GM20000 (cell line): ENCODE measurements around the gene PMPCA.

Experiments
- DNase-seq: peaks from one replicate; pipeline ENCODE4 v3.0.0; 2012; ENCODE audit warnings: low spot score
- TF ChIP-seq, protein P1 (sequence below): IDR thresholded peaks from 2 replicates; pipeline ENCODE4 v1.5.1; 2012; ENCODE audit warnings: mild to moderate bottlenecking, control low read depth; ENCODE audit errors: extremely low read depth, missing control alignments

PMPCA gene

DNA sequence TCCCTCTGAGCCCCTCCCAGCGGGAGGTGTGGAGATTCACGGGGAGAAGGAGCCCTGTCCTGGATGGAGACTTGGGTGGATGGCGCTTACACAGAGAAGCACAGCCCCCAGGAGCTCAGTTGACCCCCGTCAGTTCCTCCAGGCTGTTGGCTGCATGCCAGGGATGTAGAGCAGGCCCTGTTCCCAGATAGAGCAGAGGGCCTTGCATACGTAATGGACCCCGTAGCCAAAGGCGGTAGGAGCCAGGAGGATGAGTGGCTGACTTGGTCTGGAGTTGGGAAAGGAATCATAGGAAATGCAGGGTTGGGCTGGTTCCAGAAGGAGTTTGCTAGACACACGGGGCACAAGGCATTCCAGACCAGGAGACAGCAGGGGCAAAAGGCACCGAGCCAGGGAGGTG is 2.5 kb downstream of the PMPCA start:
- DNase-seq = no peak
- TF ChIP-seq, protein P1, sequence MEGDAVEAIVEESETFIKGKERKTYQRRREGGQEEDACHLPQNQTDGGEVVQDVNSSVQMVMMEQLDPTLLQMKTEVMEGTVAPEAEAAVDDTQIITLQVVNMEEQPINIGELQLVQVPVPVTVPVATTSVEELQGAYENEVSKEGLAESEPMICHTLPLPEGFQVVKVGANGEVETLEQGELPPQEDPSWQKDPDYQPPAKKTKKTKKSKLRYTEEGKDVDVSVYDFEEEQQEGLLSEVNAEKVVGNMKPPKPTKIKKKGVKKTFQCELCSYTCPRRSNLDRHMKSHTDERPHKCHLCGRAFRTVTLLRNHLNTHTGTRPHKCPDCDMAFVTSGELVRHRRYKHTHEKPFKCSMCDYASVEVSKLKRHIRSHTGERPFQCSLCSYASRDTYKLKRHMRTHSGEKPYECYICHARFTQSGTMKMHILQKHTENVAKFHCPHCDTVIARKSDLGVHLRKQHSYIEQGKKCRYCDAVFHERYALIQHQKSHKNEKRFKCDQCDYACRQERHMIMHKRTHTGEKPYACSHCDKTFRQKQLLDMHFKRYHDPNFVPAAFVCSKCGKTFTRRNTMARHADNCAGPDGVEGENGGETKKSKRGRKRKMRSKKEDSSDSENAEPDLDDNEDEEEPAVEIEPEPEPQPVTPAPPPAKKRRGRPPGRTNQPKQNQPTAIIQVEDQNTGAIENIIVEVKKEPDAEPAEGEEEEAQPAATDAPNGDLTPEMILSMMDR = no peak

DNA sequence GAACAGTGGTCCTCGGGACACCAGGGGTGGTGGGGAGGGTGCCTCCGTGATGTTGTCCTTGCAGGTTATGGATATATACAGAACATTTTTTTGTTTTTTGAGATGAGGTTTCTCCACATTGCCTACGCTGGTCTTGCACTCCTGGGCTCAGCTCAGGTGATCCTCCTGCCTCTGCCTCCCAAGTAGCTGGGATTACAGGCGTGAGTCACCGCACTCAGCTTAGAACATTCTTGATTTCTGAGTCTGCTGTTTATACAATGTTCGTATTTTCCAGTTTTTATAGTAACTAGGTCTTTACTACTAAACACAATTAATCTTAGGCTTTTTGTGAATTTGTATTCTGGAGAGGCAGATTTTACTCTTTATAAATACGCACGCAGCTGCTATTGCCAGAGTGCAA is 6.0 kb downstream of the PMPCA start:
- TF ChIP-seq, protein P1 = no peak
- DNase-seq = no peak

GRCh38 chr9:136416914-136417313 is 6.5 kb downstream of the PMPCA start:
- no peak for DNase-seq
- TF ChIP-seq, protein P1 = no peak

GRCh38 chr9:136418182-136419091 is 8.0 kb downstream of the PMPCA start:
- TF ChIP-seq, protein P1 = no peak
- no peak for DNase-seq

- no peak for DNase-seq
- TF ChIP-seq, protein P1 = no peak
These were observed 8.6 kb downstream of the PMPCA start for GRCh38 chr9:136419092-136419420.

DNA sequence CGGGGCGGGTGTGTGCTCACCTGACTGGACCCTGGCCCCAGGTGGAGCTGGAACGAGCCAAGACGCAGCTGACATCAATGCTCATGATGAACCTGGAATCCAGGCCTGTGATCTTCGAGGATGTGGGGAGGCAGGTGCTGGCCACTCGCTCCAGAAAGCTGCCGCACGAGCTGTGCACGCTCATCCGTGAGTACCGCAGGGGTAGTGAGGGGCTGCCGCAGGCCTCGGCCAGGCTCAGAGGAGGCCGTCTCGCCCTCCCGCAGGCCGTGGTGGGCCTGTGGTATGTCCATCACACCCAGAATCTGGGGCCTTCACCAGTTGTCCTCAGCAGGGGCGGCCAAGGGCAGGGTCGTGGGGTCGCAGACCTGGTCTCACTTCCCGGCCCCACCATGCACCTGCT is 11.3 kb downstream of the PMPCA start:
- no peak for DNase-seq

DNA sequence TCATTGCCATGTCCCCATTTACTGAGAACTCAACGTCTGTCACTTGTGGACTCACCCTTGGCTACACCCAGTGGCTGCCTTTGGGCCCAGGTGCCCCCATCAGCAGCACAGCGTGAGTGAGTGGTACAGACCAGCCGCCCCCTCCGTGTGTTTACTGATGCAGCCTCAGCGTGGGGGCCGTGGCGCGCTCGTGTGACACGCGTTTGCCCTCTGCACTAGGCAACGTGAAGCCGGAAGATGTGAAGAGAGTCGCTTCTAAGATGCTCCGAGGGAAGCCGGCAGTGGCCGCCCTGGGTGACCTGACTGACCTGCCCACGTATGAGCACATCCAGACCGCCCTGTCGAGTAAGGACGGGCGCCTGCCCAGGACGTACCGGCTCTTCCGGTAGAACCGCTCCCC is 12.4 kb downstream of the PMPCA start:
- TF ChIP-seq, protein P1 = no peak
- DNase-seq = no peak

More for the DNA sequence above, 11.3 kb downstream of the PMPCA start:
- TF ChIP-seq, protein P1 = no peak
